Measurements from ENCODE around the gene MCF2L.
"Not testable (repeated sequence)": the region's sequence is repeated elsewhere in the genome, so short reads cannot be mapped to it uniquely, and the experiment has no call there.

Gene MCF2L

DNA sequence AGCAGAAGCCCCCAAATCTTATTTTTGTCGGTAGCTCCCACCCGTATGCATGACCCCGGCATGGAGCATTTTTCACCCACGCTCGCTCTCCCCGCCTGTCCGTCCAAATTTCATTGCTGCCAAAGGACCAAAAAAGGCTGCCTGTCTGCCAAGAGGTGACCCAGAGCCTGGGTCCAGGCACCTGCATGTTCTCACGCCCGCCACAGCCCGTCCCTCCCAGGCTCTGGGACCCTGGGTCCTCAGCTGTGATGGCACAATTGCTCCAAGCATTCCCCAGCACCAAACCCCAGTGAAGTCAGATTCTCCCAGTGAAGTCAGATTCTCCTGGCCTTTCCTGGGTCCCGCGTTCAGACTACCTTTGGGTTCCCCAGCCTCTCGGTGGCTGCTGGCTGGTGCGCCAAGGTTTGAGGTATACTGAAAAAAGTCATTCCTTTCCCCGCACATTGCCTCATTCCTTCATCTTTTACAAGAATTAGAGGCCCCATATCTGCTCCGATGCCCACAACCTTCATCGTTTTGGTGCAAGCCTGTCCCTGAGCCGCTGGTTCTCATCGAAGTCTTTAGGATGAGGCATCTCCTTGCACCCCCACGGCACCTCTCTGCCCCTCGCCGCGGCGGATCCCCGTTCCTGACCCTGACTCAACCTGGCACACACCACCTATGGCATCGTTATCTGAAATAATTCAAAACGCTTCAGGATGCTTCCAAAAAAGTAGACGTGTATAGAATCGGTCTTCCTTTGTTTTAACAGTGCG lies 77.3 kb downstream of the MCF2L start:
- no peak for DNase-seq (ENCODE audit: low spot score)

DNA sequence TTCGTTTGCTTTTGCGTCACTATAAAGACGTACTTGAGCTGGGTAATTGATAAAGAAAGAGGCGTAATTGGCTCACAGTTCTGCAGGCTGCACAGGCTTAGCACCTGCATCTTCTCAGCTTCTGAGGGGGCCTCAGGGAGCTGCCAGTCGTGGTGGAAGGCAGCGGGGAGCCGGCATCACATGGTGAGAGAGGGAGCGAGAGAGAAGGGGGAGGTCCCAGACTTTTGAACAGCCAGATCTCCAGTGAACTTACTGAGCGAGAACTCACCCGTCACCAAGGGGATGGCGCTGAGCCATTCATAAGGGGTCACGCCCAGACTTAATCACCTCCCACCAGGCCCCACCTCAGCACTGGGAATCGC lies 77.8 kb downstream of the MCF2L start:
- no peak for DNase-seq (ENCODE audit: low spot score)

- DNase-seq (ENCODE audit: low spot score), result no peak
Measured at GRCh38 chr13:113047587-113047986, 78.6 kb downstream of the MCF2L start.

DNA sequence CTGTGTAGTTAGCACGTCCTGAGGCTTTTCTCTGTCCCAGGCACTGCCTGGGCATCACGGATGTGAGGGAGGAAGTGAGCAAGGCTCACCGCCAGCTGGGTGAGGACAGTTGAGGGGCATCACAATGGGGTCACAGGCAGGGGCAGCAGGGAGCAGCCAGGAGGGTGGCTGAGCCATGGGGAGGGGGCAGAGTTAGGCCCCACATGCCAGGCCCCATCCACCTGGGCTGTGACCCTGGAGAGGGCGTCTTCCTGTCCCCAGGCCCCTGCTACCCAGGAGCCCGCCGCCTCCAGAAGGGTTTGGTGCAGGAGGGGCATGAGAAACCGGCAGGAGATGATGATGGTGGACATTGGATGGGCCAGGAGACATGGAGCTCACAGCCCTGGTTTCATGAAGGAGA lies 79.8 kb downstream of the MCF2L start:
- no peak for DNase-seq (ENCODE audit: low spot score)

DNA sequence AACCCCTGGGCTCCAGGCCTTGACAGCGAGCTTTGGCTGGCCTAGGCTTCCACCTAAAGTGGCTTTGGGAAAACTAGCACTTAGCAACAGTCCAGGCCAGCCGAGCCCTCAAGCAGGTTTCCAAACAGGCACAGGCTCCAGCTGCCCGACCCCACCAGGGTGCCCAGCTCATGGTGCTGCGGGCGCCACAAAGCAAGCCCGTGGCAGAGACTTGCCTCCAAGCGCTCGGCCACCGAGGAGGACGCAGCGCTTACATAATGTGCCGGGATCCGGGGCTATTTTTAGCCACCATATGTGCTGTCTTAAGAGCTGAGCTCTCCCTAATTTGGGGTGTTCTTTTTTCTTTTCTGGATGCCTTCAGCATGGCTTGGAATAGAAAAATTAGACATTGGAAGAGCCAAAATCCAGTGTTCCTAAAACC lies 80.5 kb downstream of the MCF2L start:
- DNase-seq (ENCODE audit: low spot score), result no peak

- DNase-seq (ENCODE audit: low spot score), result no peak
Measured at GRCh38 chr13:113049981-113050380, 81.0 kb downstream of the MCF2L start.

DNA sequence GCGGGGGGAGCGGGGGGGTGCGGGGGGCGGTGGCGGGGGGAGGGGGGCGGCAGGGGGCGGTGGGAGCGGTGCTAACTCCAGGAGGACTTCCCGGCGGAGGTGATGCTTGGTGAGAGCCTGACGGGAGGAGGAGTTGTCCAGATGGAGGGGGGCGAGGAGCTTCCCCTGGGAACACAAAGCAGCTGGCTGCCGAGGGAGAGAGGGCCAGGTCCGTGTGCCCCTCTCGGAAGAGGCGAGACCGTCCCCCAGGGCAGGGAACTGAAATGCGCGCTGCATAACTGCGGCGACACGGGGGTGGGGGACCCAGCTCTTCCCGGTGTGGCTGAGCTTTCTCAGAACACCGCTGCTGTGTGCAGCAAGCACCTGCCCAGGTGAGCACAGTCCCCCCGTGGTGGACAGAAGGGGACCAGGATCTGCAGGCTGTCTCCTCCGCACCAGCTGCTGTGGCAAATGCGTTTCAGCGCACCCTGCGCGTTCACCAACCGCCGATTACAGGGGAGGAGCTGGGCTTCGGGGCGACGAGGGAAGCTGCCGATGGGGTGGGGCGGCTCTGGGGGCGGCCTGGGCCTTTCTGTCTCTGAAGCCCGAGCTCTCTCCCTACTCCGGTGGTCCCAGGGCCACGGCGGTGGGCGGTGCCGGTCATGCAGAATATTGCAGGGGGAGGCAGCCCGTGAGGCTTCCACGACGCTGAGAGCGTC lies 81.9 kb downstream of the MCF2L start:
- no peak for DNase-seq (ENCODE audit: low spot score)

DNA sequence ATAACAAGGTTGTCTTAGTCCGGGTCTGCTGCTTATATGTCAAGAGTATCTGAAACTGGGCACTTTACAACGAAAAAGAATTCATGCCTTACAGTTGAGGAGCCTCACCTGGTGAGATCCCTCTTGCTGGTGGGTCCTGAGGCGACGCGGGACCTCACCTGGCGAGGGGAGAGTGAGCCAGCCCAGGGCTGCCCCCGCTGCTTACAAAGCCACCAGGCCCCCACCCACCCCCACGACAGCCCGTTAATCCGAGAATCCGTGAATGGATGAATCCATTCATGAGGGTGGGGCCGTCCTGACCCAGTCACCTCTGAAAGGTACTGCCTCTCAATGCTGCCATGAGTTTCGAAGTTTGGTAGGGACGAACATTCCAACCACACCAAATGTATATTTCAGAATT lies 82.6 kb downstream of the MCF2L start:
- DNase-seq (ENCODE audit: low spot score), result no peak

GRCh38 chr13:113052206-113052605 lies 83.2 kb downstream of the MCF2L start:
- DNase-seq (ENCODE audit: low spot score), result no peak

- no peak for DNase-seq (ENCODE audit: low spot score)
Measured at GRCh38 chr13:113052971-113053370, 84.0 kb downstream of the MCF2L start.

- no peak for DNase-seq (ENCODE audit: low spot score)
Measured at GRCh38 chr13:113053376-113053775, 84.4 kb downstream of the MCF2L start.

DNA sequence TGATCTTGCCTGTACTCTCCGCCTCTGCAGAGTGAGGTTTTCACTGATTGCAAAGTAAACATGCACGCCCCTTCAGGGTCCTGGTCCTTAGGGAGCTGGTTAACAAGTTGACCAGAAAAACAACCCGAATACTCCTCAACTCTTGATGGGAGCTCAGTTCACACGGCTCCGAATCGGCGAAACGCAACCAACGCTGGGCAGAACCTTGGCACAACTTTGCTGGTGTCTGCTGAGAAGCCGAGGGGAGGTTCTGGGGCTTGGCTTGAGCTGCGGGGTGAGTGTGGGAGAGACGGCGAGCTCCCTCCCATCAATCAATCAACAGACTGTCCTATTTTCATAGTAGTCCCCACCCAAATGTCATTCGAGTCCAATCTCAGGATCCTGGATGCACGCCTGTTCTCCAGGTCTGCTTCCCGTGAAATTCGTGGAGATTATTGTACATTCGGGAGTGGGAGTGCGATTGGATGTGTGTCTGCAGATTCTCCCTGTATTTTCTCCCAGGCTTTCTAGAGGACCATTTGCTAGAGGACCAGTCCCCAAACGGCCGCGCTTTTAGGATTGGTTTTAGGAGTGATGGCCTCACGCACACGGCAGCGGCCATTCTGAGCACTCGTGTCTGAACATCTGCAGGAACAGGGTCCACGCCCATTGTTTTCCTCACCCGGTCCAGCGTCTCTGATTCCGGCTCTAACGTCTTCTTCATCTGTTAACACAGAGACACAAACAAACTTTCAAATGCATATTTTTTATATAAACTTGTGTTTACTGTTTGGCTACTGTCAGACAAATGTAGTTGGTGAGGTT lies 85.0 kb downstream of the MCF2L start:
- DNase-seq (ENCODE audit: low spot score), result no peak

- no peak for DNase-seq (ENCODE audit: low spot score)
Measured at GRCh38 chr13:113057084-113057483, 88.1 kb downstream of the MCF2L start.

- DNase-seq (ENCODE audit: low spot score), result not testable (repeated sequence)
Measured at GRCh38 chr13:113057559-113057958, 88.5 kb downstream of the MCF2L start.

DNA sequence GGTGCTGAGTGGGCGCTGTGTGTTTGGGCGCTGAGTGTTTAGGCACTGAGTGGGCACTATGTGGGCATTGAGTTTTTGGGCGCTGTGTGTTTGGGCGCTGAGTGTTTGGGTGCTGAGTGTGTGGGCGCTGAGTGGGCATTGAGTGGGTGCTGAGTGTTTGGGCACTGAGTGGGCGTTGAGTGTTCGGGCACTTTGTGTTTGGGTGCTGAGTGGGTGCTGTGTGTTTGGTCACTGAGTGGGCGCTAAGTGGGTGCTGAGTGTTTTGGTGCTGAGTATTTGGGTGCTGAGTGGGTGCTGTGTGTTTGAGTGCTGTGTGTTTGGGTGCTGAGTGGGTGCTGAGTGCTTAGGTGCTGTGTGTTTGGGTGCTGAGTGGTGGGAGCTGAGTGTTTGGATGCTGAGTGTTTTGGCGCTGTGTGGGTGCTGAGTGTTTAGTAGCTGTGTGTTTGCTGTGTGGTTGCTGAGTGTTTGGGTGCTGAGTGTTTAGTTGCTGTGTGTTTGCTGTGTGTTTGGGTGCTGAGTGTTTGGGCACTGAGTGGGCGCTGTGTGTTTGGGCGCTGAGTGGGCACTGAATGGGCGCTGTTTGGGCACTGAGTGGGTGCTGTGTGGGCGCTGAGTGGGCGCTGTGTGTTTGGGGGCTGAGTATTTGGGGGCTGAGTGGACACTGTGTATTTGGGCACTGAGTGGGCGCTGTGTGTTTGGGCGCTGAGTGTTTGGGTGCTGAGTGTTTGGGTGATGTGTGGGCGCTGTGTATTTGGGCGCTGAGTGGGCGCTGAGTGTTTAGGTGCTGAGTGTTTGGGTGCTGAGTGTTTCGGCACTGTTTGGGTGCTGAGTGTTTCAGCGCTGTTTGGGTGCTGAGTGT lies 89.3 kb downstream of the MCF2L start:
- no peak for DNase-seq (ENCODE audit: low spot score)

- no peak for DNase-seq (ENCODE audit: low spot score)
Measured at GRCh38 chr13:113058988-113059850, 90.2 kb downstream of the MCF2L start.

- DNase-seq (ENCODE audit: low spot score), result no peak
Measured at GRCh38 chr13:113059891-113060290, 90.9 kb downstream of the MCF2L start.

DNA sequence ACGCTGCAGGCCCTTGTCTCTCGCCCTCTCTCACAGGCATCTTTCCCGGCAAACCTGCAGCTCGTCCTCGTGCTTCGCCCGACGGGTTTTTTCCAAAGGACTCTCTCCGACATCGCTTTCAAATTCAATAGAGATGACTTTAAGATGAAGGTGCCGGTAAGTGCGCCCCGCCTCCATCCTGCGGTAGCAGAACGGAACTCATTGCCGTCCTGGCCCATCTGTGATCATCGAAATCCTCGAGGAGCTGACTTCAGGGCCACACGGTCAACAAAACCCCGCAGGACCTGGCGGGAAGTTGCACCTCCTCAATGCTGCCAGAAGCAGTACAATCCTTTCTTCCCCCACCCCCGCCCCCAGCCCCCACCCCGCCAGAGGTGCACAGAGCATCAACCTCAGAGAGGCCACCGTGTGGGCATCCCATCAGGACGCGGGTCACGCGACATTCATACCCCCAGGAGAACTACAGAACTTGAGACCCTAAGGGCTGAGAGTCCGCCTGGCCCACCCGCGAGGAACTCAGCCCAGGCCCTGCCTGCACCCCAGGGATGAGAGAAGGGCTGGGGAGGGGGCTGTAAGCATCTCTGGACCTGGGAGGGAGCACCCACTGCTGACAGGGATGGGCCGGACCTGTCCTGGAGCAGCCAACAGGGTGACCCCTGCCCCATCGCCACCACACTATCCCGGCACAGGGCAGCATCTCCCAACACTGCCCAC lies 91.7 kb downstream of the MCF2L start:
- no peak for DNase-seq (ENCODE audit: low spot score)

DNA sequence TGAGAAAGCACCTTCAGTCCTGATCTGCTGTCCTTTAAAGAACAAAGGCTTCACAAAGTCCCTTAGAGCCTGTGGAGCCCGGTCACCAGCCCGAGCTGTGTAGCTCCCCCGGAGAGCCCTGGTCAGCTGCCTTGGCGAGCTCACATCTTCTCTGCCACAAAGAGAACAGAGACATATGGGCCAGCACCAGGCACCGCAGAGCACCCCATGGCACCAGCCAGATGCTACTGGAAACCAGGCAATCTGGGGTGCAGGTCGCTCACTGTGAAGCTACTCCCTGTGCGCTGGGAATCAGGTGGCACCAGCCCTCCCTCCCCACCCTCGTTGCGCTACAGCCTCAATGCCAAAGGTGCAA lies 92.2 kb downstream of the MCF2L start:
- no peak for DNase-seq (ENCODE audit: low spot score)
